HG02973 (cell line): ENCODE data around the gene CA12.

Experiments
- ATAC-seq: cut with Tn5 transposase; IDR thresholded peaks from one replicate; pipeline ENCODE4 v1.9.1; 2021; ENCODE audit warnings: moderate library complexity; ENCODE audit not compliant: unreplicated experiment

Gene CA12

GRCh38 chr15:63402498-63403253 is 21.0 kb upstream of the CA12 start:
- ATAC-seq: no peak

- no peak for ATAC-seq
These were observed 20.3 kb upstream of the CA12 start for GRCh38 chr15:63401714-63402497.

GRCh38 chr15:63401078-63401477 is 19.4 kb upstream of the CA12 start:
- no peak for ATAC-seq

GRCh38 chr15:63398456-63398855 is 16.8 kb upstream of the CA12 start:
- no peak for ATAC-seq

- ATAC-seq: no peak
These were observed 14.7 kb upstream of the CA12 start for GRCh38 chr15:63396152-63396928.

- ATAC-seq: no peak
These were observed 14.1 kb upstream of the CA12 start for GRCh38 chr15:63395730-63396151.

- ATAC-seq: no peak
These were observed 10.8 kb upstream of the CA12 start for GRCh38 chr15:63392361-63393009.

- no peak for ATAC-seq
These were observed 10.2 kb upstream of the CA12 start for GRCh38 chr15:63391669-63392360.

- ATAC-seq: no peak
These were observed 9.0 kb upstream of the CA12 start for GRCh38 chr15:63390689-63391088.

GRCh38 chr15:63389902-63390670 is 8.4 kb upstream of the CA12 start:
- ATAC-seq: no peak

GRCh38 chr15:63388511-63388910 is 6.9 kb upstream of the CA12 start:
- ATAC-seq: no peak

GRCh38 chr15:63387748-63388493 is 6.3 kb upstream of the CA12 start:
- no peak for ATAC-seq

GRCh38 chr15:63385911-63386531 is 4.4 kb upstream of the CA12 start:
- ATAC-seq: no peak

- ATAC-seq: no peak
These were observed 3.3 kb upstream of the CA12 start for GRCh38 chr15:63384906-63385305.

GRCh38 chr15:63382966-63383710 is 1.5 kb upstream of the CA12 start:
- no peak for ATAC-seq

GRCh38 chr15:63380808-63381282 is 801 bp downstream of the CA12 start:
- no peak for ATAC-seq

GRCh38 chr15:63380151-63380807 is 1.4 kb downstream of the CA12 start:
- ATAC-seq: no peak
